GM21576 (cell line): ENCODE data around the gene ADGRG3.

Experiments
- ATAC-seq: cut with Tn5 transposase; IDR thresholded peaks from one replicate; pipeline ENCODE4 v1.9.1; 2021; ENCODE audit warnings: mild to moderate bottlenecking, moderate library complexity; ENCODE audit not compliant: unreplicated experiment

ADGRG3 gene

DNA sequence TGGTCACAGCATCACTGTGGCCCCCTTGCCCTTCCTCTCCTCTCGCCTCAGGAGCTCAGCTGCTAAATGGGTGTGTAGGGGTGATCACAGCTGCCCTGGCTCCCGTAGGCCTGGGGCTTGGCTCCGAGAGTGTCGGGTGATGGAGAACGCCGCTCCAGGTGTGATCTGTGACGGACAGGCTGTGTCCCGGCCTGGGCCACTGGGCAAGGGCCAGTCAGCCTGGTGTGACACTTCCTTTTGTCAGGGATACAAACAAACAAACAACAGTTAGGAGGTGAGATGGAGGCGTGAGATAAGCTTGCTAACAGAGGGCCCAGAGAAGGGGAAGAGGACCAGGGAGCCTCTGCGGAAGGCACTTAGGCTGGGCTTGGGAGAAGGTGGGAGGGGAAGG lies 37.7 kb upstream of the ADGRG3 start:
- no peak for ATAC-seq

DNA sequence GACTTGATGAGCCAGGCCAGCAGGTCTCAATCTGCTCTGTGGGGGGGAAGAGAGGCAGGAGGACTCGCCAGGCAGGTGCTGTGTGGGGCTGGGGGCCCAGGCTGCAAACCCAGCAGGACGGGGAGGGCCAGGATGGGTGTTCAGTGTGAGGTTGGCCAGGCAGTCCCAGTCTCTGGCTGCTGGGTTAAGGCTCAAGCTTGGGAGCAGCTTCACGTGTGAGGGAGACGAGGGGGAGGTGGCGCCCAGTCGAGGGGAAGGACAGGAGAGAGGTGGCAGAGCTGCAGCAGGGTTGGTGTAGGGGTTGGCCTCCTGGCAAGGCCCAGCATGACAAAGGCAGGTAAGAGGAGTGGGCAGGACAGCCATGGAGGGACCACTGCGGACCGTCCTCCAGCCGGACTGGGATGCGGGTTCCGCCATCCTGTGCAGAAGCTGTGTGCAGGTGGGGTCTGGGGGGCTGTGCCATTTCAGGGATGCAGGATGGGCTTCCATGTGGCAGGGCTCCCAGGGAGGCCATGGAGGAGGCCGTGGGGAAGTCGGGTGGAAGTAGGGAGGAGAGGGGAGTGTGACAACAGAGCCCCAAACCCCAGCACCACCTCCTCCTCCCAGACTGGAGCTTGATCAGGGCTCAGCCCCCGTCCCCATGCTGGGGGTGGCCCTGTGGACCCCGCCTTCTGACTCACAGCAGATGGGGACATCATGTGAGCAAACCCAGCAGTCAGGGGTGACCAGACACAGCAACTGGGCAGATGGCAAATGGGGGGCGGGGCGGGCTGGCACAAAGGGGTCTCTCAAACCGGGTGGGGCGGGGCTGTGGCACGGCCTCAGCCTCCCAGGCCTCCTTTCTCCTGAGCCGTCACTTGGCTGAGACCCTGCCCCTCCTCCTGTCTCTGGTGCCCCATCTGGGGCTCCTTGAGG lies 36.9 kb upstream of the ADGRG3 start:
- no peak for ATAC-seq

DNA sequence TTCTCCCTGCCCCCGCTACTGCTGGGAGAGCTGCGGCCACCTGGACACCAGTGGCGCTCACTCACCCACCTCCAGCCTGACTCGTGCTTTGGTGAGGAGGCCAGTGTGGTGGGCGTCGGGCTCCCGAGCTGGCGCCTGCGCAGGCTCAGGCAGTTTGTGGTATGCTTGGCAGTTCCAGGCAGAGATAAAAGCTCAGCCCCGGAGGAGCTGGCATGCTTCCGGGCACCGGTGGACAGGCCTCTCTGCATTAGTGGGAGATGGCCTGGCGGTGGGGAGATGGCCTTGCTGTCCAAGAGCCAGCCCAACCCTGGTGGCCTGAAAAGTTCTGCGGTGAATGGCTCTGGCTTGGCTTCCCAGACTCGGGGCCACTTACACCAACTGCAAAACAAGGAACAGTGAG lies 35.5 kb upstream of the ADGRG3 start:
- no peak for ATAC-seq

DNA sequence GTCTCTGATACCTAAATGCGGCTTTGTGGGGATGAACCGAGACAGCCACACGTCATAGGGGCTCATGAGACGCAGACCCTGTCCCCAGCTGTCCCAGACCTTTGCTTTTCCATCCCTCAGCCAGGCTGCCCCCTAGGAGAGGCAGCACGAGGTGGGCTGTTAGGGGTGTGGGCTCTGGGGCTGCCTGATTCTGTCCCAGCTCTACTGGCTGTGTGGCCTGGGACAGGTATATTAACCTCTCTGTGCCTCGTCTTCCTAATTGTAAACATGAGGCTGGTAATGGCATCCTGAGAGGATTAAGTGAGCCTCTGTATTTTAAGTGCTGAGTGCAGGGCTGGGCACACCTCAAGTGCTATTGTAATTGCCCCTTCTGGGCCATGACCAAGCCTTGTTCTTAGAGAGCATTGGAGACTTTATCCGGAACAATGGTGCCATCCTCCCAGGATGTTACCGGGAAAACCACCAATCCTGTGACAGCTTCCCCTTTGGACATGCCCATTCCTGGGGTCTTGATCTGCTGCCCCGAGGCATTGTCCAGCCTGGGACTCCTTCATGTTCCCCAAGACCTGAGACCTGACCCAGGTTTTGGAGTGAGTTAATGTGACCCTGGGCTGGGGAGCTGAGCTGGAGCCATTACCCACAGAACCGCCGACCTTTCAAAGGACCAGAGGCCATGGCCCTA lies 34.6 kb upstream of the ADGRG3 start:
- no peak for ATAC-seq

DNA sequence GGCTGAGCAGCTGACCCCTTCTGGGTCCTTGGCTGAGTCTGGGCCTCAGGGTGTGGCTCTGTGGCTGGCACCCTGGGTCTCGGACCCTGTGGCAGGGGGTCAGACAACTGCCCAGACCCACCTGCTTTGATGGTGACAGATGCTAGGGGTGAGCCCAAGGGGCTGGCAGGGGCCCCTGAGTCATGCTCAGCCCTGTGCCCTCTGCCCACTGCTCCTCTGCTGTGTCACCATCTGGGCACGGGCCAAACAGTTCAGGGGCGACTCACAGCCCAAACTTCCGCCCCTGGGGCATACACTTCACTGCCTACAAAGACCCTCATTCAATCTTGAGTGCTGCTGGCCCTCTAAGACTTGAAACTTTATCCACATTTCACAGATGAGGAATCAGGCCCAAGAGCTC lies 33.9 kb upstream of the ADGRG3 start:
- ATAC-seq = no peak

DNA sequence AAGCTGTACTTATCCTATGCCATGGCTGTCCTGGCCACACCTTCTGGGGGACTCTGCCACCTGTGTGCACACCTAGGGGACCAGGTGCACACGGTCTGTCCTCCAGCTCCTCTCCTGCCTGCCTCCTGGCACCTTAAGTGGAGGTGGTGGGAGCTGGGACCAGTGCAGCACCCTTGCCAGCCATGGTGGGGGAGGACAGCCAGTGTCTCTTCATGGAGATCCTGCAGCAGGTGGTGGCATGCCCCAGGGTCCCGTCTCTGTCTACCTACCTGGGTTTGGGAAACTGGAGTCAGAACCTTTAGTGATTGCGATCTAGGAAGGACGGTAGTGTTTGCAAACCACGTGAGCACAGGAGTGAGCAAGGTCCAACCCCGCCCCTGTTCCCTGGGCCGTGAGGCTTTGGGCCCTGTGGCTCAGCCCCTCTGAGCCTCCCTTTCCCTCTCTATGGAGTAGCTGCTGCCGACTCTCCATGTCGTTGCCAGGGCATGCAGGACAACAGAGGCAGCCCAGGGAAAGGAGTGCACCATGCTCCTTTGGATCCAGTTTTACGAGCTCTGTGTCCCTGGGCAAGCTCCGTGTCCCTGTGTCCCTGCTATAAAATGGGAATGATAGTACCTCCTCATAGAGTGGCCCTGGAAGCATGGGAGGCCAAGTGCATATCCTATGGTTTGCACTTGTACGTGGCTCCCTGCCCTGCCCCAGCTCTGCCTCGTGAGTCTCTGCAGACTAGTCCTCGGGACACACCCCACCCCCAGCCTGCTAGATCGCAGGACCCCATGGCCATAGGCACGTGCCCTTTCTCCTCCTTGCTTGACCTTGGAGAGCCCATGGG lies 32.6 kb upstream of the ADGRG3 start:
- ATAC-seq = no peak

DNA sequence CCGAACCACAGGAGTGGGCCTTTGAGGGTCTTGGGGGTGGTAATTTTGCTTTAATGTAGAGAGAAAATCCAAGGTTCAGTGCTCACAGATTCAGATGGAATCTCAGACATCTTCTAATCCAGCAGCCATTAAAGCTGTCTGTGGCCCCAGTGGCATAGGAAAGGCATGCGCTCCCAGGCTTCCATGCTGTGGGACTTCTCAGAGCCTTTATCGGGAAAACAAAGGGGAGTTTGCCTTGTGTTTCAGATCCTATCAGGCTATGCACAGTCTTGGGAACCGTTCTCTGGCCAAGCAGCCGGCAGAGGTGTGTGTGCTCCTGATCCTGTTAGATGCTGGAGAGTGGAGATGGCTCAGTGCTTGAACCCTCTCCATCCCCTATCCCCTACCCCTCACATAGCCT lies 31.9 kb upstream of the ADGRG3 start:
- ATAC-seq = no peak

DNA sequence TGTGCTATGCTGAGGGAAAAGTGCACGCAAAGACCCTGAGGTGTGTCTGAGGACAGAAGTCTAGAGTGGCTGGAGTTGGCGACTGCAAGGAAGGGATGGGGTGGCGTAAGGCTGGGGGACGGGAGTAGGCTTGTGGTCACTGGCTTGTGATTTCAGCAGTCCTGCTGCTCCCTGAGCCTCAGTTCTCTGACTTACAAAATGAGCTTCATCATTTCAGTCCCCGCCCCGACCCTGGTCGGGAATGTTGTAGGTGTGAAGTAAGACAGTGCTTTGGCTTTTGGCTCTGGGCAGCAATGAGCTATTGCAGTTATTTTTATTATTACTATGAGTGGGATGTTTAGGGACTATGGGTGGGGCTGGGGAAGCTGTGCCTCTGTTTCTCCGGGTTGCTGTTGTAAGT lies 31.1 kb upstream of the ADGRG3 start:
- ATAC-seq = no peak

DNA sequence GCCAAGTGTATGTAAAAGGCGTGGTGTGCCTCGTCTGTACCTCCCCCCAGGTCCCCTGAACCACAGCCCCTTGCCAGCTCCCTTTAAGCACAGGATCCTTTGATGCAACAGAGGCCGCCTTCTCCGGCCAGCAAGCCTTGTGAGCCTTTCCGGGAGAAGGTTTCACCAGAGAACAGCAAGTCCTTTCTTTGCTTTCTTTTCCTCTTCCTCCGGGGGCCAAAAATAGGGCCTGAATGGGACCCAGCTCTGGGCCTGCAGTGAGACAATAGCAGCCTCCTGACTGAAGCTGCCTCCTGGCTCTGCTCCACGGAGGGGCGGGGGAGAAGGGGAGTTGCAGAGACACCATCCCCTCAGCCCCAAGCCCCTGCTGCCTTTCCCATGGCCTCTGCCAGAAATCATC lies 30.7 kb upstream of the ADGRG3 start:
- ATAC-seq = no peak

DNA sequence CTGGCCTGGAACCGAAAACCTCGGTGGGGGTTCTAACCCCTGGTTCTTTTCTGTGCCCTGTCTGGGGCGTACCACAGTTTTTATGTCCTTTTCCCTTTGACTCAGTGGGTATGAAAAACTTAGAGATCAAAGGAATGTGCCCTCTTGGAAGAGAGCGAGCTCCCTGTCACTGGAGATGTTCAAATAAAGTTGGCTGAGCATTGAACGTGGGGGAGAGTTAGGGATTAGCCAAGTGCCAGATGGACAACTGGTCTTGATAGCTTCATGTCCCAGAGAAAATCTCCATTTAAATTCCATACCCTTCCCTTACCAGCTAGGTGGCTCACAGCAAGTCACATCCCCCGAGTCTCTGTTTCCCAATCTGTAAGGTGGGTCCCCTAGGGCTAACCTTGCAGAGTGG lies 30.1 kb upstream of the ADGRG3 start:
- no peak for ATAC-seq

DNA sequence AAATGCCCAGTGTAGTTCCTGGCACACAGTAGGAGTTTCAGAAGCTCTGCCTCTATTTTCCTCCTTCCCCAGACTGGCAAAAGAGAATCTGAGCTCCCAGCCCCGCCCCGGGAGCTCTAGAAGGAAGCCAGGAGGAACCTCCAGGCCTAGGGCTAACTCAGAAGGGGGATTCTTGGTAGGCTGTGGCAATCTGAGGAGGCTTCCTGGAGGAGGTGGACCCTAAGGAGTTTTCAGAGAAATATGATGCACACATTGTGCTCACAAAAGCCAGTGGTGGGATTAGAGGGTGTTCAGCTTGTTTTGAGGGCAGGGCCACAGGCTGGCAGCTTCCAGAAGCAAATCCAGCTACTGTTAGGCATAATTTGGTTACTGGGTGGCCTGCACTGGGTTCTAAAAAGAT lies 29.7 kb upstream of the ADGRG3 start:
- no peak for ATAC-seq

DNA sequence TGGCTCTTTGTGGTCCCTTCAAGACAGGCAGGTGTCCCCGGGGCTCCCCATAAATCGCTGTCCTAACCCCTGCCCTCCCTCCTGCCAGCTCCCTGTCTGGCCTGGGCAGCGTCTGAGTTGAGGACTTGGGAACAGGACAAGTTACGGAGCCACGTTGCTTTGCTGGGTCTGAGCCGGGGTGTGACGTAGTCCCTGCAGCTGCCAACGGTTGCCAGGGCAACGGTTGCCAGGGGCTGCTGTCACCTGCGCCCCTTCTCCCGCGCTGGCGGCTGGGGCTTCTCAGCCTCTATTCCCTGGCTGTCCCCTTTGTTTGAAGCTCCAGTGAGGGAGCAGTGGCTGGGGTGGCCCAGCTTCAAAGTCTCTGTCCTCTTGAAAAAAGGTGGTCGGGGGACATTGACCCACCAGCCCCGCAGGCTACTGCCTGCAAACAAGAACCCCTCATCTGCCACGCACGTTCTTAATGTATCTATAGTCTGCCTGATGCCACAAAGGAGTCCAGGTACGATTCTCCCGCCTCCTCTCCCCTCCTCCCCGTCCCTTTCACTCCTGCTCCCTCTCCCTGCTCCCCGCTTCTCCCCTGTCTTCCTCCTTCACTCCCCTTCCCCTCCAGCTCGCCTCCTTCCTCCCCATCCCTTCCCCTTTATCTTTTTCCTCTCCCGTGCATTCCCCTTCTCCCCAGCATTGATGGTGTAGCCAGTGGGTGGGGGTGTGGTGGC lies 28.8 kb upstream of the ADGRG3 start:
- ATAC-seq = no peak

DNA sequence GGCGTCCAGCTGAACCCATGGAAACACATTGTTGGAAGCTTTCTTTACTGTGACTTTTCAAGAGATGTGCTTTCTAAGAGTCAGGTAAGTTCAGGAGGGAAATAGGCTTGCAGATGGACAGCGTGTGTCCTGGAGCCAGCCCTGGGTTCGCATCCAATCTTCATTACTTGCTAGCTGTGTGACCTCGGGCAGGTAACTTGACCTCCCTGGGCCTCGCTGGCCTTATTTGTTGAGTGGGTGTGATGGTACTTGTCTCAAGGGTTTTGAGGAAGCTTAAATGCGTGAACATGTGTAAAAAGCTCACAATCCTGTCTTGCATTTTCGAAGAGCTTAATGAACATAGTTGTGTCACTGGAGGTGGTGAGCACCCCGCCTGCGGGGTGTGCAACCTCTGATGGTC lies 27.9 kb upstream of the ADGRG3 start:
- no peak for ATAC-seq

DNA sequence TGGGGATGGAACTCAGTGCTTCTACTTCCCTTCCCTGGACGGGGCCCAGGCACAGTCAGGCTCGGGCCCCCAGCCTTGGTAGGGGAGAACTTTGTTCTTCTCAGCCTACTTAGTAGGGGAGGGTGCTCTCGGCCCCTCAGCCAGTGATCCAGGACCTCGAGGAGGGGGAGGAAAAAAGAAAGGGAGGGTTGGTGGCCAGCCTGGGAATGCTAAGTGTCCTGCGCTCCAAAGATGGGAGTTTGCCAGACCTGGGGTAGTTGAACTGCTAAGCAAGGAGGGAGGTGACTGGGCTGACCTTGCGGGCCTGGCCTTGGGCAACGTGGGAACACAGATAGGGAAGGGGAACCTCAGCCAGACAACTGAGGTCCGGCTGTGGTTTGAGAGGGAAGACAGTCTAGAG lies 27.5 kb upstream of the ADGRG3 start:
- no peak for ATAC-seq

DNA sequence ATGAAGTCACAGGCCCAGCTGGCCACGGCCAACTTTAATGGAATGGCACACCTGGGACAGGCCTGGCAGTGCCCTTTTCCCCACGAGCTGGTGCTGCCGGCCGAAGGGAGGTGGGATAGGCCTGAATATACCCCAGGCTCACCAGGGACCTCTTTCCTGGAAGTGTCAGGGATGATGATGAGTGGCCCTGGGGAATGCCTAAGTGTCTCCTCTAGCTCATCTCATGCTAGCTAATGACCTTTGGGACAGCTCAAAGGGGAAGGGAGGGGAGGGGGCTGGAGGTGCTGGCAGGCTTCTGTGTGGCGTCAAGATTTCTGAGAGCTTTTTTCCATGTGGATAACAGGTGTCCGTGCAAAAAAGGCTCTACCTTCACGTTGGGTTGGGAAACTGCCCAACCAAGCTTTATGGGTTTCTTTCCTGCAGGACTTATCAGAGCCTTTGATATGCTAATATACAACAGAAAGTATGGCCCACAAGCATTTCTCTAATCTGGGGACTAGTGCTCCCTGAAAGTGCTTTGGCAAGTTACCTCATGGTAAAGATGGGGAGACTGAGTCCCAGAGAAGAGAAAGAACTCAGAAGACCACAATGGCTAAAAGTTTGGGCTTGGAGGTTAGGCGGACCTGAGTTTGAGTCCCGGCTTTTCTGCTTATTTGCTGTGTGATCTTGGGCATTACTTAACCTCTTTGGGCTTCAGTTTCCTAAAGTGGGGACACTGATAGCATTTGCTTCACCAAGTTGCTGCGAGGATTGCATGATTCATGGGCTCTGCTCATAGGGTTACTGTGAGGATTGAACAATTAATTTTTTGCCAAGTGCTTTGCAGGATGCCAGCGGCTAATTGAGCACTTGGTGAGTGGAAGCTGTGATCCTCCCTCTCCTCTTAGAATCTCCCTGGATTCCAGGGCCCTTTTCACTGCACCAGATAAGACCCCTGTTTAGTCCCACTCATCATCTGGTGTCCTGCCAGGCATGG lies 25.7 kb upstream of the ADGRG3 start:
- no peak for ATAC-seq

DNA sequence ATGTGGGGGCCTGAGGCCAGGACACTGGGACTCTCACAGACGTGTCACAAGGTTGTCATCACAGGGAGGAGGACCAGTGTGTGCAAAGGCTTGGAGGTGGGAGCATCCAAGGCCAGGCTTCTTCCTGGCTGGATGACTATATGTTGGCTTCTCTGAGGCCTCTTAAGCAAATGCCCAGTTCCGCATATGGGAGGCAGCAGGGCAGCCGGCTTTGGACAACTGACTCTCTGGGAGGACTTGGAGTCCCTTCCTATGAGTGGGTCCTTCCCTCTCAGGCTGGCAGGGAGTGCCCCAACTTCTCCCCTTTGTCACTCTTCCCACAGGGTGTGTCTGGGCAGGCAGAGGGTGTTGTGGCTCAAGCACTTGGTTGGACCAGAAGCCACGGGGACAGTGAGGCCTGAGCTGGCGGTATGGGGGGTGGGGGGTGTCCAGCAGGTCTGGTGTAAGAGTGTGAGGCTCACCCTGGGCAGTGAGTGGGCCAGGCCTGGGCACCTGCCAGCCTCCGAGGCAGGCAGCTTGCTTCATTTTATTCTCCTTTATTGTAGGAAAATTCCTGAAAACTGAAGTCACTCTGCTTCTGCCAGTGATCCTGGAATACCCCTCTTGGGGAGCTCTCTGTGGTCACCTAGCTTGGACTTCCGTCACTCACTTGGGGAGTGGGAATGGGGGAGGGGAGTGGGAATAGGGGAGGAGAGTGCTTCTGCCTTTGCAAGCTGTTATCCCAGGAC lies 24.8 kb upstream of the ADGRG3 start:
- ATAC-seq = no peak

DNA sequence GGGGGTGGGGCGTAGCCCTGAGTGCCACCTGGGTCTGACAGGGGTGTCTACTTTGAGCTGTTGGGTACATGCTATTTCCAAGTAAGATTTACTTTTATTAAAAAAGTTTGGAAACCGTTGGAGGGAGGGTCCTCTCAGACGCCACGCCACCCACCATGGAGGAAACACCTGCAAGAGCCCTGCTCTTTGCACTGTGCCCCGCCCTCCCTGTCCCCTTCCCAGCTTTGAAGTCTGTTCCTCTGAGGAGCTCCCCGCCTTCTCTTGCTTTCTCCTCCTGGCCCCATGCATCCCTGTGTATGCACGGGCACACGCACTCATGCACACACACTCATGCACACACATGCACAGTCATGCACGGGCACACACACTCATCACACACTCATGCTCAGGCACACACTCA lies 24.2 kb upstream of the ADGRG3 start:
- no peak for ATAC-seq

DNA sequence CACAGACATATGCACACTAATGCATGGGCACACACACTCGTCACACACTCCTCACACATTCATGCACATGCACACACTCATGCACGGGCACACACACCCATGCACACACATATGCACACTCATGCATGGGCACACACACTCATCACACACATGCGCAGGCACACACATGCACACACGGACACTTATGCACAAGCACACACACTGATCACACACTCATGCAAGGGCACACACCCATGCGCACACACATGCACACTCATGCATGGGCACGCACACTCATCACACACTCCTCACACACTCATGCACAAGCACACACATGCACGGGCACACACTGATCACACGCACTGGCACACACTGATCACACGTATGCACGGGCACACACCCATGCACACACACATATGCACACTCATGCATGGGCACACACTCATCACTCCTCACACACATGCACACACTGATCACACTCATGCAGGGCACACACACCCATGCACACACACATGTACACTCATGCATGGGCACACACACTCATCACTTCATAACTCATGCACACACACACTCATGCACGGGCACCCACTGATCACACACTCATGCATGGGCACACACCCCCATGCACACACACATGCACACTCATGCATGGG lies 23.6 kb upstream of the ADGRG3 start:
- no peak for ATAC-seq

DNA sequence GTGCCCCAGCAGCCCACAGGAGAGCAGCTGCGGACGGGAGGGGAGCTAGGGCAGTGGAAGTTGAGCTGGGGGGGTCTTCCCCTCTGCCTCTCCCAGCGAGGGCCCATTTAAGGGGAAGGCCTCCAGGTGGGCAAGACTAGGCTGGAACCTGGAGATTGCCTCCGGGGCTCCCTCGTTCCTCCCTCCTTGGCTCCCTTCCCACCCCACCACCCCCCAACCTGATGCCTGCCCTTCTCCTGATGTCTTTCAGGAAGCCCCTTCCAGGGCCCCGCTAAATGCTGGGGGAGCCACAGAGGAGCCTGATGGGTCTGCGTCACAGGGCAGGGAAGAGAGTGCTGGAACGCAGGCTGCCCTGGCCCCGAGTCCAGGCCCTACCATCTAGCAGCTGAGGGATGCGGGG lies 22.9 kb upstream of the ADGRG3 start:
- no peak for ATAC-seq
